ENCODE data around the gene INPP5E. TPM values are rescaled to one million over a fixed set of nuclear protein-coding genes. Genes with fewer than 3 reads are reported as not detected.

Gene INPP5E
- total and polyA plus RNA-seq, 2 experiments from 2014 or later: 5.3 to 7.1 TPM

- no peak for DNase-seq (ENCODE audit: low spot score)
- no peak overlapping the region for H3K4me3 ChIP-seq
- H4K20me1 ChIP-seq (ENCODE audit: insufficient read depth, poor library complexity, severe bottlenecking): peaks cover 61% of the 10 kb centered on the region
- no peaks in the 10 kb centered on the region for H3K36me3 ChIP-seq (replicated peaks; ENCODE audit: insufficient read depth, low read depth)
- H2AFZ ChIP-seq: no peak overlapping the region
- no peak for TF ChIP-seq EZH2phosphoT487 (IDR thresholded peaks at IDR 0.05; ENCODE audit: low read depth, severe bottlenecking, unreplicated experiment)
- TF ChIP-seq CTCF (IDR thresholded peaks at IDR 0.05; ENCODE audit: poor library complexity): no peak
- TF ChIP-seq EZH2 (IDR thresholded peaks at IDR 0.05; ENCODE audit: borderline replicate concordance): no peak
- no peak overlapping the region for H3K27ac ChIP-seq
- WGBS (ENCODE audit: low lambda C conversion rate, missing lambda C conversion rate): 96% methylated on average over 11 of the region's 11 CpGs
- peaks cover 63% of the 10 kb centered on the region for H3K79me2 ChIP-seq
- H3K4me1 ChIP-seq (ENCODE audit: insufficient read depth): no peaks in the 10 kb centered on the region
- H3K9me2 ChIP-seq (replicated peaks; ENCODE audit: insufficient read depth): no peaks in the 10 kb centered on the region
- no peaks in the 10 kb centered on the region for H3K27me3 ChIP-seq
- H3K4me2 ChIP-seq: no peak overlapping the region
- no peaks in the 10 kb centered on the region for H3K9me3 ChIP-seq (ENCODE audit: low read depth)
Observed at GRCh38 chr9:136470356-136470755, 30.7 kb upstream of the INPP5E start.

- H3K79me2 ChIP-seq: peaks cover 45% of the 10 kb centered on the region
- H3K4me3 ChIP-seq: no peak overlapping the region
- H3K4me2 ChIP-seq: no peak overlapping the region
- H3K27ac ChIP-seq: no peak overlapping the region
- TF ChIP-seq CTCF (IDR thresholded peaks at IDR 0.05; ENCODE audit: poor library complexity): no peak
- TF ChIP-seq EZH2phosphoT487 (IDR thresholded peaks at IDR 0.05; ENCODE audit: low read depth, severe bottlenecking, unreplicated experiment): no peak
- TF ChIP-seq EZH2 (IDR thresholded peaks at IDR 0.05; ENCODE audit: borderline replicate concordance): no peak
- no peaks in the 10 kb centered on the region for H3K27me3 ChIP-seq
- no peak overlapping the region for H2AFZ ChIP-seq
- no peaks in the 10 kb centered on the region for H3K4me1 ChIP-seq (ENCODE audit: insufficient read depth)
- H3K9me2 ChIP-seq (replicated peaks; ENCODE audit: insufficient read depth): no peaks in the 10 kb centered on the region
- no peak for DNase-seq (ENCODE audit: low spot score)
- H3K36me3 ChIP-seq (replicated peaks; ENCODE audit: insufficient read depth, low read depth): peaks cover 6% of the 10 kb centered on the region
- H4K20me1 ChIP-seq (ENCODE audit: insufficient read depth, poor library complexity, severe bottlenecking): peaks cover 42% of the 10 kb centered on the region
- 98% methylated on average over 15 of the region's 15 CpGs for WGBS (ENCODE audit: low lambda C conversion rate, missing lambda C conversion rate)
- no peaks in the 10 kb centered on the region for H3K9me3 ChIP-seq (ENCODE audit: low read depth)
Observed at GRCh38 chr9:136467766-136468165, 28.1 kb upstream of the INPP5E start.

- no peak for TF ChIP-seq EZH2phosphoT487 (IDR thresholded peaks at IDR 0.05; ENCODE audit: low read depth, severe bottlenecking, unreplicated experiment)
- TF ChIP-seq CTCF (IDR thresholded peaks at IDR 0.05; ENCODE audit: poor library complexity): no peak
- no peak for TF ChIP-seq EZH2 (IDR thresholded peaks at IDR 0.05; ENCODE audit: borderline replicate concordance)
- WGBS (ENCODE audit: low lambda C conversion rate, missing lambda C conversion rate): 97% methylated on average over 29 of the region's 30 CpGs
- no peaks in the 10 kb centered on the region for H3K9me3 ChIP-seq (ENCODE audit: low read depth)
- DNase-seq (ENCODE audit: low spot score): no peak
- H3K27me3 ChIP-seq: no peaks in the 10 kb centered on the region
- H2AFZ ChIP-seq: no peak overlapping the region
- no peak overlapping the region for H3K4me3 ChIP-seq
- H3K4me2 ChIP-seq: no peak overlapping the region
- H3K4me1 ChIP-seq (ENCODE audit: insufficient read depth): no peaks in the 10 kb centered on the region
- H4K20me1 ChIP-seq (ENCODE audit: insufficient read depth, poor library complexity, severe bottlenecking): peaks cover 28% of the 10 kb centered on the region
- peaks cover 6% of the 10 kb centered on the region for H3K36me3 ChIP-seq (replicated peaks; ENCODE audit: insufficient read depth, low read depth)
- no peaks in the 10 kb centered on the region for H3K9me2 ChIP-seq (replicated peaks; ENCODE audit: insufficient read depth)
- H3K79me2 ChIP-seq: peaks cover 29% of the 10 kb centered on the region
- no peak overlapping the region for H3K27ac ChIP-seq
Observed at GRCh38 chr9:136466155-136466541, 26.5 kb upstream of the INPP5E start.
